Activated naive CD4-positive, alpha-beta T cell treated with anti-CD3 and anti-CD28 coated beads, Interleukin-2, amount 50 U/mL, for 24 hours (primary cell): Measurements from ENCODE around the gene PTPRM.

Experiments
- H3K27ac Mint-ChIP-seq: one replicate; pipeline ENCODE4 v1.8.0; 2021; ENCODE audit warnings: mild to moderate bottlenecking, mixed read lengths
- H3K27me3 Mint-ChIP-seq: one replicate; pipeline ENCODE4 v1.8.0; 2021; ENCODE audit warnings: mixed read lengths
- H3K36me3 Mint-ChIP-seq: one replicate; pipeline ENCODE4 v1.8.0; 2021; ENCODE audit warnings: mixed read lengths
- H3K4me1 Mint-ChIP-seq: one replicate; pipeline ENCODE4 v1.8.0; 2021; ENCODE audit warnings: mixed read lengths
- H3K4me3 Mint-ChIP-seq: one replicate; pipeline ENCODE4 v1.8.0; 2021; ENCODE audit warnings: mild to moderate bottlenecking, mixed read lengths
- H3K9me3 Mint-ChIP-seq: one replicate; pipeline ENCODE4 v1.8.0; 2021; ENCODE audit warnings: mixed read lengths

Gene PTPRM

GRCh38 chr18:8411492-8411891 lies 844.4 kb downstream of the PTPRM start:
- Mint-ChIP-seq H3K27ac (no peak overlapping the region), H3K4me1 (no peaks in the 10 kb centered on the region), H3K9me3 (peaks cover 8% of the 10 kb centered on the region), H3K27me3 (no peaks in the 10 kb centered on the region), H3K4me3 (no peak overlapping the region), H3K36me3 (peaks cover 2% of the 10 kb centered on the region)

GRCh38 chr18:8412117-8412516 lies 845.0 kb downstream of the PTPRM start:
- peaks cover 2% of the 10 kb centered on the region for H3K36me3 Mint-ChIP-seq
- peaks cover 8% of the 10 kb centered on the region for H3K9me3 Mint-ChIP-seq
- no peaks in the 10 kb centered on the region for H3K27me3 Mint-ChIP-seq
- no peaks in the 10 kb centered on the region for H3K4me1 Mint-ChIP-seq
- no peak overlapping the region for H3K4me3 Mint-ChIP-seq
- no peak overlapping the region for H3K27ac Mint-ChIP-seq

- Mint-ChIP-seq H3K4me3 (no peak overlapping the region), H3K36me3 (peaks cover 2% of the 10 kb centered on the region), H3K27me3 (no peaks in the 10 kb centered on the region), H3K27ac (no peak overlapping the region), H3K4me1 (no peaks in the 10 kb centered on the region), H3K9me3 (peaks cover 8% of the 10 kb centered on the region)
Observed at GRCh38 chr18:8413189-8413588, 846.1 kb downstream of the PTPRM start.

- no peaks in the 10 kb centered on the region for H3K4me1 Mint-ChIP-seq
- H3K9me3 Mint-ChIP-seq = peaks cover 8% of the 10 kb centered on the region
- H3K27ac Mint-ChIP-seq = no peak overlapping the region
- H3K36me3 Mint-ChIP-seq = peaks cover 2% of the 10 kb centered on the region
- H3K4me3 Mint-ChIP-seq = no peak overlapping the region
- no peaks in the 10 kb centered on the region for H3K27me3 Mint-ChIP-seq
Observed at GRCh38 chr18:8413751-8414150, 846.6 kb downstream of the PTPRM start.

- no peak overlapping the region for H3K4me3 Mint-ChIP-seq
- H3K36me3 Mint-ChIP-seq = no peaks in the 10 kb centered on the region
- no peak overlapping the region for H3K27ac Mint-ChIP-seq
- H3K27me3 Mint-ChIP-seq = no peaks in the 10 kb centered on the region
- H3K4me1 Mint-ChIP-seq = no peaks in the 10 kb centered on the region
- no peaks in the 10 kb centered on the region for H3K9me3 Mint-ChIP-seq
Observed at GRCh38 chr18:8416212-8417019, 849.3 kb downstream of the PTPRM start.

- Mint-ChIP-seq H3K9me3 (no peaks in the 10 kb centered on the region), H3K4me1 (no peaks in the 10 kb centered on the region), H3K27ac (no peak overlapping the region), H3K27me3 (no peaks in the 10 kb centered on the region), H3K36me3 (no peaks in the 10 kb centered on the region), H3K4me3 (no peak overlapping the region)
Observed at GRCh38 chr18:8422391-8422790, 855.3 kb downstream of the PTPRM start.

- Mint-ChIP-seq H3K27ac (no peak overlapping the region), H3K4me3 (no peak overlapping the region)
Observed at GRCh38 chr18:8423051-8423557, 856.0 kb downstream of the PTPRM start.

GRCh38 chr18:8424481-8424880 lies 857.4 kb downstream of the PTPRM start:
- H3K27me3 Mint-ChIP-seq = no peaks in the 10 kb centered on the region
- H3K27ac Mint-ChIP-seq = no peak overlapping the region
- no peak overlapping the region for H3K4me3 Mint-ChIP-seq
- H3K9me3 Mint-ChIP-seq = no peaks in the 10 kb centered on the region
- H3K36me3 Mint-ChIP-seq = no peaks in the 10 kb centered on the region
- H3K4me1 Mint-ChIP-seq = no peaks in the 10 kb centered on the region

More at GRCh38 chr18:8423051-8423557, 856.0 kb downstream of the PTPRM start:
- Mint-ChIP-seq H3K27me3 (no peaks in the 10 kb centered on the region), H3K9me3 (no peaks in the 10 kb centered on the region), H3K36me3 (no peaks in the 10 kb centered on the region), H3K4me1 (no peaks in the 10 kb centered on the region)

GRCh38 chr18:8424917-8425725 lies 858.0 kb downstream of the PTPRM start:
- Mint-ChIP-seq H3K36me3 (no peaks in the 10 kb centered on the region), H3K27ac (no peak overlapping the region), H3K4me3 (no peak overlapping the region)

GRCh38 chr18:8426401-8426800 lies 859.3 kb downstream of the PTPRM start:
- H3K9me3 Mint-ChIP-seq = no peaks in the 10 kb centered on the region
- H3K4me1 Mint-ChIP-seq = no peaks in the 10 kb centered on the region
- H3K4me3 Mint-ChIP-seq = no peak overlapping the region
- no peaks in the 10 kb centered on the region for H3K27me3 Mint-ChIP-seq
- no peaks in the 10 kb centered on the region for H3K36me3 Mint-ChIP-seq
- no peak overlapping the region for H3K27ac Mint-ChIP-seq

More at GRCh38 chr18:8424917-8425725, 858.0 kb downstream of the PTPRM start:
- Mint-ChIP-seq H3K4me1 (no peaks in the 10 kb centered on the region), H3K27me3 (no peaks in the 10 kb centered on the region), H3K9me3 (no peaks in the 10 kb centered on the region)

GRCh38 chr18:8427339-8427738 lies 860.2 kb downstream of the PTPRM start:
- Mint-ChIP-seq H3K4me3 (no peak overlapping the region), H3K9me3 (no peaks in the 10 kb centered on the region), H3K27ac (no peak overlapping the region), H3K36me3 (no peaks in the 10 kb centered on the region), H3K27me3 (no peaks in the 10 kb centered on the region), H3K4me1 (no peaks in the 10 kb centered on the region)

GRCh38 chr18:8428951-8429350 lies 861.8 kb downstream of the PTPRM start:
- H3K36me3 Mint-ChIP-seq = no peaks in the 10 kb centered on the region
- H3K9me3 Mint-ChIP-seq = no peaks in the 10 kb centered on the region
- H3K27me3 Mint-ChIP-seq = no peaks in the 10 kb centered on the region
- H3K4me3 Mint-ChIP-seq = no peak overlapping the region
- H3K4me1 Mint-ChIP-seq = no peaks in the 10 kb centered on the region
- H3K27ac Mint-ChIP-seq = no peak overlapping the region

- no peaks in the 10 kb centered on the region for H3K36me3 Mint-ChIP-seq
- no peaks in the 10 kb centered on the region for H3K4me1 Mint-ChIP-seq
- H3K27me3 Mint-ChIP-seq = no peaks in the 10 kb centered on the region
- H3K9me3 Mint-ChIP-seq = no peaks in the 10 kb centered on the region
- H3K4me3 Mint-ChIP-seq = no peak overlapping the region
- H3K27ac Mint-ChIP-seq = no peak overlapping the region
Observed at GRCh38 chr18:8431036-8431435, 863.9 kb downstream of the PTPRM start.

- H3K9me3 Mint-ChIP-seq = no peaks in the 10 kb centered on the region
- no peaks in the 10 kb centered on the region for H3K27me3 Mint-ChIP-seq
- no peaks in the 10 kb centered on the region for H3K36me3 Mint-ChIP-seq
- H3K4me1 Mint-ChIP-seq = no peaks in the 10 kb centered on the region
- no peak overlapping the region for H3K4me3 Mint-ChIP-seq
- H3K27ac Mint-ChIP-seq = no peak overlapping the region
Observed at GRCh38 chr18:8433323-8433722, 866.2 kb downstream of the PTPRM start.

- H3K36me3 Mint-ChIP-seq = no peaks in the 10 kb centered on the region
- H3K27ac Mint-ChIP-seq = no peak overlapping the region
- H3K4me3 Mint-ChIP-seq = no peak overlapping the region
- no peaks in the 10 kb centered on the region for H3K27me3 Mint-ChIP-seq
- no peaks in the 10 kb centered on the region for H3K9me3 Mint-ChIP-seq
- H3K4me1 Mint-ChIP-seq = no peaks in the 10 kb centered on the region
Observed at GRCh38 chr18:8433771-8434170, 866.7 kb downstream of the PTPRM start.

GRCh38 chr18:8435376-8435775 lies 868.3 kb downstream of the PTPRM start:
- H3K9me3 Mint-ChIP-seq = no peaks in the 10 kb centered on the region
- no peaks in the 10 kb centered on the region for H3K4me1 Mint-ChIP-seq
- H3K4me3 Mint-ChIP-seq = no peak overlapping the region
- H3K27me3 Mint-ChIP-seq = no peaks in the 10 kb centered on the region
- no peaks in the 10 kb centered on the region for H3K36me3 Mint-ChIP-seq
- H3K27ac Mint-ChIP-seq = no peak overlapping the region
